ENCODE results near the gene MAN1A2. TPM values are rescaled to one million over a fixed set of nuclear protein-coding genes. Genes with fewer than 3 reads are reported as not detected.

The MAN1A2 gene
- total RNA-seq, 2 donors from 2014 or later, result 43.8 to 63.6 TPM

DNA sequence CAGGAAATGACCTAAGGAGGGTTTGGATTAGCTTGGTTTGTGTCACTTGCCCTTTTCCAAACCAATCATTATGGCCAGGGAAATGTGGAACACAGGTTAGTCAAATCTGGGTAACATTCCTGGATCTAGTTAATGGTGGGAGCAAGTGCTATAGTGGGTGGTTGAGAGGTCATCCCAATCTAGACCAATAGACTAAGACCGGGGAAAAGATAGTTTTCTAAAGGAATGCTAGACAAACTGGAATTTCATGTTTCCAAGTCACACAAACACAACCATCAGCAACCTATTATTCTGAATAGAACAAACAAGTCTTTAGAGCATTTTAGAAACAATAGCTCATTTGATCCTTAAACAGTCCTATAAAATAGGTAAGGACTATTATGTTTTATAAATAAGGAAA is 4.3 kb upstream of the MAN1A2 start:
- H3K27ac ChIP-seq, result peak overlapping the region in 1 of 2 donors; percentile 31
- H3K27me3 ChIP-seq (replicated peaks; ENCODE audit: insufficient read depth), result no peaks in the 10 kb centered on the region
- H3K36me3 ChIP-seq, result no peaks in the 10 kb centered on the region
- DNase-seq (ENCODE audit: low spot score), result no peak
- H3K4me3 ChIP-seq, result no peak overlapping the region
- intact Hi-C loops (cut with DNase I), result loop anchor here (10.0 kb wide), 2 partner anchors 238 to 268 kb away; partner anchors contain the start of gene TRIM45
- TF ChIP-seq, protein P1, sequence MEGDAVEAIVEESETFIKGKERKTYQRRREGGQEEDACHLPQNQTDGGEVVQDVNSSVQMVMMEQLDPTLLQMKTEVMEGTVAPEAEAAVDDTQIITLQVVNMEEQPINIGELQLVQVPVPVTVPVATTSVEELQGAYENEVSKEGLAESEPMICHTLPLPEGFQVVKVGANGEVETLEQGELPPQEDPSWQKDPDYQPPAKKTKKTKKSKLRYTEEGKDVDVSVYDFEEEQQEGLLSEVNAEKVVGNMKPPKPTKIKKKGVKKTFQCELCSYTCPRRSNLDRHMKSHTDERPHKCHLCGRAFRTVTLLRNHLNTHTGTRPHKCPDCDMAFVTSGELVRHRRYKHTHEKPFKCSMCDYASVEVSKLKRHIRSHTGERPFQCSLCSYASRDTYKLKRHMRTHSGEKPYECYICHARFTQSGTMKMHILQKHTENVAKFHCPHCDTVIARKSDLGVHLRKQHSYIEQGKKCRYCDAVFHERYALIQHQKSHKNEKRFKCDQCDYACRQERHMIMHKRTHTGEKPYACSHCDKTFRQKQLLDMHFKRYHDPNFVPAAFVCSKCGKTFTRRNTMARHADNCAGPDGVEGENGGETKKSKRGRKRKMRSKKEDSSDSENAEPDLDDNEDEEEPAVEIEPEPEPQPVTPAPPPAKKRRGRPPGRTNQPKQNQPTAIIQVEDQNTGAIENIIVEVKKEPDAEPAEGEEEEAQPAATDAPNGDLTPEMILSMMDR (IDR thresholded peaks at IDR 0.05), result no peak
- TF ChIP-seq POLR2AphosphoS5 (IDR thresholded peaks at IDR 0.05), result no peak
- no peak for TF ChIP-seq POLR2A (IDR thresholded peaks at IDR 0.05)
- peaks cover 7% of the 10 kb centered on the region for H3K4me1 ChIP-seq (replicated peaks)
- 54% methylated on average over 1 of the region's 1 CpG for WGBS
- H3K9me3 ChIP-seq, result no peaks in the 10 kb centered on the region

DNA sequence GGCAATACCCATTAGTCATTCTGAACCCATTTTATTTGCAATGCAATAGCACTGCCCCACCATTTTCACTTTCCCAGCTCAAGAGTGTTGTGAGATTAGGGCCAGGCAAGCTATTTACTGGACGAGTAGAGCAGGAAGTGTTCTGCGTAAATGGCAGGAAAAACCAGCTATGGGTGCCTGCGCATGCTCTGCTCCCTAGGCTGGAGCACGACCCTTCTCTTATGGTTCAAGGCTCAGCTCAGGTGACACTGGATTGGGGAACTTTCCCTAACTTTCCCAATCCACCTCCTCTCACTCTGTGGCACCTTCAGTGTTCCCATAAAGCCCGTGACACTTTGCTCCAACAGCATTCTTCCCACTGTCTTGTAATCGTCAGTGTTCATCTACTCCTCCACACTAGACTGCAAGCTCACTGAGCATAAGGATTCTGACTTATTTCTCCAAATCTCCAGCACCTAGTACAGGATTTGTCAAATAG is 3.6 kb upstream of the MAN1A2 start:
- no peak for DNase-seq (ENCODE audit: low spot score)
- Histone ChIP-seq H3K27me3 (replicated peaks; ENCODE audit: insufficient read depth) (no peaks in the 10 kb centered on the region), H3K4me3 (no peak overlapping the region), H3K36me3 (no peaks in the 10 kb centered on the region), H3K4me1 (replicated peaks) (peaks cover 7% of the 10 kb centered on the region), H3K9me3 (no peaks in the 10 kb centered on the region), H3K27ac (peak overlapping the region in 1 of 2 donors; percentile 31)
- intact Hi-C loops (cut with DNase I), result loop anchor here (10.0 kb wide), 2 partner anchors 239 to 269 kb away; partner anchors contain the start of gene TRIM45
- TF ChIP-seq POLR2AphosphoS5 (IDR thresholded peaks at IDR 0.05), result peak; percentile 7
- no peak for TF ChIP-seq POLR2A (IDR thresholded peaks at IDR 0.05)
- WGBS, result 41% methylated on average over 6 of the region's 6 CpGs

DNA sequence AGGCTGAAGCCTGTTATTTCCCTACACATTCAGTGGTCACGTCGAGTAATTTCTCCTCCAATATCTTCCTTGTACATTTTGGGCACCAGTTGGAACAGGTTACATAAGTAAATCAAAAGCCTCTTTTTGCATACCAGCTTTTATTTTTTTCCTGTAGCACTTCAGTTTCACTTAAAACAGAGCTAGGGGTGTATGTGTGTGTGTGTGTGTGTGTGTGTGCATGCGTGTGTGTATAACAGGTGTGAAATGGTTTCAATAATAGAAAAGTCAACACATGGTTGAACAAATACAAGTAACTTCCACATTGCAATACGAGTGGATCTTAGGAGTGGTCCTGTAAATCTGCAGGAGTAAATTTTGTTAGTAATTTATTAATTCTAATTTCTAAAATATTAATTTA is 3.0 kb upstream of the MAN1A2 start:
- WGBS, result 44% methylated on average over 4 of the region's 4 CpGs
- Histone ChIP-seq H3K27me3 (replicated peaks; ENCODE audit: insufficient read depth) (no peaks in the 10 kb centered on the region), H3K4me3 (no peak overlapping the region), H3K4me1 (replicated peaks) (peaks cover 7% of the 10 kb centered on the region), H3K36me3 (no peaks in the 10 kb centered on the region), H3K27ac (no peak overlapping the region), H3K9me3 (no peaks in the 10 kb centered on the region)
- intact Hi-C loops (cut with DNase I), result loop anchor here (10.0 kb wide), 2 partner anchors 239 to 269 kb away; partner anchors contain the start of gene TRIM45
- TF ChIP-seq, protein P1 (IDR thresholded peaks at IDR 0.05), result no peak
- no peak for TF ChIP-seq POLR2A (IDR thresholded peaks at IDR 0.05)
- TF ChIP-seq POLR2AphosphoS5 (IDR thresholded peaks at IDR 0.05), result no peak
- DNase-seq (ENCODE audit: low spot score), result no peak

DNA sequence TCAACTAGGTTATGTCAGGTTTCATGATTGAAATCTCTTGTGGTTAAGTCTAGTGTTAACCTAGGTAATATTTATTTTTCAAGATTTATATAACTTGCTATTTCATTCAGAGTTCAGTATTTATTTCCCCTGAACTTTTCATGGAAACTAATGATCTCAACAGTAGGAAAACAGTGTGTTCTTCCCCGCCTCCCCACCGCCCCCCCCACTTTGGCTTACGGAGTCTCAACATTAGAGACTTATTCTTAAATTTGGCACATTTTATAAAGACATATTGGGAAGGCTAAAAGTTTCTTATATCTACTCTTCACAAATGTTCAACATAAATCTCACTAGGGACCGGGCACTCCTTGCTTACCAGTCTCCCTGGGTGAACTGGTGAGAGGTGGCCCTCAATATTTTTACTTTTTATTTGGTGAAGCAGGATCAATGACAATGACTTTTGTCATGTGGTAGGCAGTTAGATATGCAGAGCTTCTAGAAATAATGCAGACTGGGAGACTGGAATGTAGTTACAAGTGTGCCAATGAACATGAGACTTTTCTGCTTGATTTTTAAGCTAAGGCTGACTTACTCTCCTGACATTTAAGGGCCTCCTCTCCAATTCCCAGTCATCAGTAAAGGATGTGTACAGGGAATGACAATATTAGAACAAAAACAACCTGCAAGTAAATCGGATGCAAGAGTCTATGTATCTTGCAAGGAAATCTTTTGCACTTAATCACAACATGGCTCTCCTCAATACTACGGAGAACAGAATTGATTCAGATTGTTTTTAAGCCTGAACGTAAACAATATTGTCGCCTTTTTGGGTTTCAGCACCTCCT is 1.7 kb upstream of the MAN1A2 start:
- H3K4me3 ChIP-seq, result peak overlapping the region; percentile 77 to 96
- H3K36me3 ChIP-seq, result no peaks in the 10 kb centered on the region
- H3K4me1 ChIP-seq (replicated peaks), result peaks cover 7% of the 10 kb centered on the region
- DNase-seq (ENCODE audit: low spot score), result no peak
- 37% methylated on average over 8 of the region's 8 CpGs for WGBS
- no peaks in the 10 kb centered on the region for H3K9me3 ChIP-seq
- no peak for TF ChIP-seq POLR2AphosphoS5 (IDR thresholded peaks at IDR 0.05)
- no peak for TF ChIP-seq POLR2A (IDR thresholded peaks at IDR 0.05)
- TF ChIP-seq, protein P1 (IDR thresholded peaks at IDR 0.05), result no peak
- no peaks in the 10 kb centered on the region for H3K27me3 ChIP-seq (replicated peaks; ENCODE audit: insufficient read depth)
- intact Hi-C loops (cut with DNase I), result loop anchor here (2.0 to 10.0 kb wide), 3 partner anchors 241 to 271 kb away; partner anchors contain the start of genes TENT5C and TRIM45
- H3K27ac ChIP-seq, result peak overlapping the region; percentile 93 to 98

DNA sequence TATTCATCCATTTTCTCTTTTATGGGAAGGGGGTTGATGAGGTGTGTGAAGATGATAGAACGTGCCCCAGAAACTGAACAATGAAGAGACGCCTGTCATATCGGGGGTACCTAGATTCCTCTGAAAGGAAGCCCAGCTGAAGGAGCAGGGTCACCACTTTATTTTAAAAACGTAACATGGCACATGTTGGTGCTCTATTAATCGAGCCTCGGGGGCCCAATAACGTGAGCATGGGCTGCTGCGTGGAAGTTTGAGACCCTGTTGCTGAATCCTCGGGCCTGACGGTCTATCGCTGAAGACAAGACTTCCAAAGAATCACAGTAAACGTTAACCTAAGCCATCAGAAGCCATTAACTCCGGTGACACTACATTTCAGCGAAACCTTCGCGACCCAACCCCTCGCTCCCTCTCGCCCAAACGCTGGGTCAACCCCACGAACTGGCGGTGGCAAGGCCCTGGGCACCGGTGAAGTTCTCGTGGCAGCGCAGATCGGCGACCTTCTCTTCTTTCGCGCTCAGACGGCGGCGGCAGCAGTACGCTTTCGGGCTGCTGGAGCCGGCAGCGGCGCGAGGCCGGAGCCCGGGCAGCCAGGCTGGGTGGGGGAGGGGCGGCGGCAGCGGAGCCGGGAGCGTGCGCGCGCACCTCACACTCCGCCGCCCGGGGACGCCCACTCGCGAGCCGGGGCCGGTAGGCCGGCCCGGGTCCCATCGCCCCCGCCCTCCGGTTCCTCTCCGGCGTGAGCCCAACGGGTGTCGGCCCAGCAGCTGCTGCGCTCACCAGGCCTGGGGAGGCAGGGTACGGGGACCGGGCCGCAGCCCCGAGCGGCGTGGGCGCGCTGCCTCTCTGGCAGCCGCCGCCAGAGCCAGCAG is 838 bp upstream of the MAN1A2 start:
- DNase-seq (ENCODE audit: low spot score), result peak; percentile 83
- Histone ChIP-seq H3K4me1 (replicated peaks) (peaks cover 7% of the 10 kb centered on the region), H3K27me3 (replicated peaks; ENCODE audit: insufficient read depth) (no peaks in the 10 kb centered on the region), H3K4me3 (peak overlapping the region; percentile 77 to 96), H3K36me3 (no peaks in the 10 kb centered on the region), H3K9me3 (no peaks in the 10 kb centered on the region), H3K27ac (peak overlapping the region; percentile 93 to 98)
- intact Hi-C loops (cut with DNase I), result loop anchor here (2.0 to 10.0 kb wide), 3 partner anchors 240 to 272 kb away; partner anchors contain the start of genes TENT5C and TRIM45
- WGBS, result 2% methylated on average over 38 of the region's 75 CpGs
- TF ChIP-seq POLR2A (IDR thresholded peaks at IDR 0.05) (peak; percentile 45), POLR2AphosphoS5 (IDR thresholded peaks at IDR 0.05) (peak; percentile 42)
- TF ChIP-seq, protein P1 (IDR thresholded peaks at IDR 0.05), result peak in 1 of 4 experiments; percentile 14

Measured in prostate gland (tissue), 2 donors.